CD4-positive, alpha-beta T cell (primary cell): ENCODE data around the gene DNMT3A. TPM values are rescaled to one million over a fixed set of nuclear protein-coding genes. Genes with fewer than 3 reads are reported as not detected.
A peak's percentile ranks its signal among the peaks of the same experiment; 100 is the strongest.

Source experiments
- ATAC-seq: fragments of 200-7000 bp; cut with Tn5 transposase; one replicate; pipeline ENCODE4 v1.10.0; 2022; ENCODE audit warnings: mild to moderate bottlenecking; ENCODE audit not compliant: poor library complexity
- CTCF ChIA-PET: fragments of 350-600 bp; sonication (Branson Sonifier 250); formaldehyde crosslinking; loops from one replicate; lab custom pipeline; 2021; ENCODE audit warnings: antibody characterized with exemption, inconsistent platforms; lab: Charles Lee
- POLR2A ChIA-PET: fragments of 350-600 bp; sonication (Branson Sonifier 250); formaldehyde crosslinking; loops from one replicate; lab custom pipeline; 2021; ENCODE audit warnings: antibody characterized with exemption, inconsistent platforms; lab: Charles Lee
- DNase-seq, 14 experiments: peaks; one replicate each; pipeline ENCODE4 v3.0.0-alpha.2; 2013 to 2020; ENCODE audit warnings: mixed read lengths in 2 of 14
- H3K27ac ChIP-seq, 2 donors: one replicate each; pipeline versions ENCODE4 v1.5.1 to v1.7.0; 2013; ENCODE audit warnings: low read length in 2 of 2, low read depth in 1 of 2, mild to moderate bottlenecking in 1 of 2
- H3K27me3 ChIP-seq, 2 experiments: 1 replicate in 1 of 2; 2 replicates in 1 of 2; pipeline versions ENCODE4 v1.6.1 to v1.7.0; 2013; ENCODE audit warnings: low read length in 2 of 2, control low read depth in 1 of 2, mild to moderate bottlenecking in 1 of 2, moderate library complexity in 1 of 2; ENCODE audit not compliant: insufficient read depth in 2 of 2, control insufficient read depth in 1 of 2
- H3K36me3 ChIP-seq: one replicate; pipeline ENCODE4 v1.6.1; 2013; ENCODE audit warnings: low read length, control low read depth; ENCODE audit not compliant: insufficient read depth
- H3K4me1 ChIP-seq: one replicate; pipeline ENCODE4 v1.6.1; 2013; ENCODE audit warnings: low read length, control low read depth; ENCODE audit not compliant: insufficient read depth
- H3K4me3 ChIP-seq: one replicate; pipeline ENCODE4 v1.5.1; 2013; ENCODE audit warnings: mild to moderate bottlenecking, low read length, moderate library complexity
- H3K9me3 ChIP-seq, 2 experiments: 1 replicate in 1 of 2; 2 replicates in 1 of 2; pipeline versions ENCODE4 v1.6.1 to v1.7.0; 2013; ENCODE audit warnings: low read length in 2 of 2, mild to moderate bottlenecking in 2 of 2, control low read depth in 1 of 2, moderate library complexity in 1 of 2; ENCODE audit not compliant: control insufficient read depth in 1 of 2, insufficient read depth in 1 of 2
- H3K27ac Mint-ChIP-seq: one replicate; pipeline ENCODE4 v1.8.0; 2020; ENCODE audit warnings: mixed read lengths
- H3K27me3 Mint-ChIP-seq: one replicate; pipeline ENCODE4 v1.8.0; 2021; ENCODE audit warnings: mixed read lengths
- H3K36me3 Mint-ChIP-seq: one replicate; pipeline ENCODE4 v1.8.0; 2021; ENCODE audit warnings: low read depth, mixed read lengths
- H3K4me1 Mint-ChIP-seq: one replicate; pipeline ENCODE4 v1.8.0; 2021; ENCODE audit warnings: low read depth, mixed read lengths
- H3K4me3 Mint-ChIP-seq: one replicate; pipeline ENCODE4 v1.8.0; 2020; ENCODE audit warnings: mild to moderate bottlenecking, mixed read lengths
- H3K9me3 Mint-ChIP-seq: one replicate; pipeline ENCODE4 v1.8.0; 2020; ENCODE audit warnings: mixed read lengths
- intact Hi-C, 2 experiments: fragments of 100-400 bp; cut with DNase I in 1 of 2; cut with micrococcal nuclease in 1 of 2; formaldehyde crosslinking; loops; one replicate each; pipeline versions ENCODE4 v1.15.1 to v1.9.0; 2023 to 2025; cut with DNase I, micrococcal nuclease
- total RNA-seq, 174 experiments: library from RNA in 2 of 174; stranded (reverse) in 2 of 174; gene quantifications; one replicate each; pipeline ENCODE4 v1.2.3 and lab custom pipeline; 2021 to 2026
- TF ChIP-seq, protein P1 (sequence below): fragments of 200-600 bp; IDR thresholded peaks from one replicate; pipeline ENCODE4 v1.8.0; 2022; ENCODE audit warnings: antibody characterized with exemption, mild to moderate bottlenecking

Gene DNMT3A
- total RNA-seq, 2 experiments from 2014 or later: 57.1 to 62.1 TPM

DNA sequence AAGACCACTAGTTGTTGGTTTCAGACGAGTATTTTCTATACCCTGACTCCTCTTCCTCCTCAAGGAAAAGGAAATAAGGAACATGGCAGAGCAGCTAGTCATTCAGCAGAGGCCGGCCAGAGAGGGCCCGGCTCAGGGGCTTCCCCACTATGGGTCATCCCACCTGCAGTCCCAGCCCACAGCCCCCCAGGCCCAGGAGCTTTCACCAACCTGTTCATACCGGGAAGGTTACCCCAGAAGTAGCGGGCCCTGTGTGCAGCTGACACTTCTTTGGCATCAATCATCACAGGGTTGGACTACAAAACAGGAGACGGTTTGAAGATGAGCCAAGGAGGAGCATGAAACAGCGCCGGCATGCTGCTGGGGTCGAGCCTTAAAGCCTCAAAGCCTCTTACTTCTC, 102.8 kb downstream of the DNMT3A start:
- Histone ChIP-seq H3K4me1 (no peaks in the 10 kb centered on the region), H3K9me3 (no peaks in the 10 kb centered on the region), H3K27ac (peak overlapping the region in 1 of 2 donors; percentile 24), H3K27me3 (no peaks in the 10 kb centered on the region), H3K4me3 (no peak overlapping the region), H3K36me3 (peaks cover 95% of the 10 kb centered on the region)
- no peaks in the 10 kb centered on the region for H3K4me1 Mint-ChIP-seq
- H3K4me3 Mint-ChIP-seq: no peak overlapping the region
- DNase-seq (no peak), ATAC-seq (no peak)
- H3K9me3 Mint-ChIP-seq: no peaks in the 10 kb centered on the region
- H3K27ac Mint-ChIP-seq: no peak overlapping the region
- ChIA-PET CTCF (interaction anchor here (1.3 kb wide), 1 partner anchor 10 kb away, joined by 3 read pairs; no protein-coding TSS in a partner anchor), POLR2A (interaction anchor here (1.1 kb wide), 1 partner anchor 35 kb away, joined by 5 read pairs; no protein-coding TSS in a partner anchor)
- no peaks in the 10 kb centered on the region for H3K27me3 Mint-ChIP-seq
- intact Hi-C loops: no loop called here
- TF ChIP-seq, protein P1, sequence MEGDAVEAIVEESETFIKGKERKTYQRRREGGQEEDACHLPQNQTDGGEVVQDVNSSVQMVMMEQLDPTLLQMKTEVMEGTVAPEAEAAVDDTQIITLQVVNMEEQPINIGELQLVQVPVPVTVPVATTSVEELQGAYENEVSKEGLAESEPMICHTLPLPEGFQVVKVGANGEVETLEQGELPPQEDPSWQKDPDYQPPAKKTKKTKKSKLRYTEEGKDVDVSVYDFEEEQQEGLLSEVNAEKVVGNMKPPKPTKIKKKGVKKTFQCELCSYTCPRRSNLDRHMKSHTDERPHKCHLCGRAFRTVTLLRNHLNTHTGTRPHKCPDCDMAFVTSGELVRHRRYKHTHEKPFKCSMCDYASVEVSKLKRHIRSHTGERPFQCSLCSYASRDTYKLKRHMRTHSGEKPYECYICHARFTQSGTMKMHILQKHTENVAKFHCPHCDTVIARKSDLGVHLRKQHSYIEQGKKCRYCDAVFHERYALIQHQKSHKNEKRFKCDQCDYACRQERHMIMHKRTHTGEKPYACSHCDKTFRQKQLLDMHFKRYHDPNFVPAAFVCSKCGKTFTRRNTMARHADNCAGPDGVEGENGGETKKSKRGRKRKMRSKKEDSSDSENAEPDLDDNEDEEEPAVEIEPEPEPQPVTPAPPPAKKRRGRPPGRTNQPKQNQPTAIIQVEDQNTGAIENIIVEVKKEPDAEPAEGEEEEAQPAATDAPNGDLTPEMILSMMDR: no peak
- peaks cover 96% of the 10 kb centered on the region for H3K36me3 Mint-ChIP-seq

DNA sequence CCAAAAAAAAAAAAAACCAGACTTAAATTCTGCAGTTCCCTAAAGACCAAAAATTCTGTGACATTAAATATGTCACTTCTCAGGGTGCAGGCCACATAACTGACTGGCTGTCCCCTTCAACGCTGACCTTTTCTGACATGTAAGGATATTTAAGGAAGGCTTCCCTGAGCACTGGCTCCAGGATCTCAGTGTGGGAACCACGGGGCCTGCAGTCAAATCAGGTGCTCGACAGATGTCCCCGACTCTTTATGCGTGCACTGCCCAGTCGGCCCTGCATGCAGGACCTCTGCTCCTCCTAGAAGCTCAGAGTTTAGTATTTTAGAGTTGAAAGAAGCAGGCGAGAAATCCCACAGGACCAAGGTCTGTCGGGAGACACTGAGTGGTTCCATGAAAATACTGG, 104.0 kb downstream of the DNMT3A start:
- Histone ChIP-seq H3K4me1 (no peaks in the 10 kb centered on the region), H3K9me3 (no peaks in the 10 kb centered on the region), H3K36me3 (peaks cover 95% of the 10 kb centered on the region), H3K27me3 (no peaks in the 10 kb centered on the region), H3K4me3 (no peak overlapping the region), H3K27ac (no peak overlapping the region)
- Mint-ChIP-seq H3K4me1 (no peaks in the 10 kb centered on the region), H3K36me3 (peaks cover 96% of the 10 kb centered on the region), H3K27me3 (no peaks in the 10 kb centered on the region), H3K9me3 (no peaks in the 10 kb centered on the region), H3K27ac (no peak overlapping the region), H3K4me3 (no peak overlapping the region)
- TF ChIP-seq, protein P1: no peak
- ATAC-seq (no peak), DNase-seq (no peak)
- POLR2A ChIA-PET: no interaction called here
- CTCF ChIA-PET: no interaction called here
- intact Hi-C loops: no loop called here

DNA sequence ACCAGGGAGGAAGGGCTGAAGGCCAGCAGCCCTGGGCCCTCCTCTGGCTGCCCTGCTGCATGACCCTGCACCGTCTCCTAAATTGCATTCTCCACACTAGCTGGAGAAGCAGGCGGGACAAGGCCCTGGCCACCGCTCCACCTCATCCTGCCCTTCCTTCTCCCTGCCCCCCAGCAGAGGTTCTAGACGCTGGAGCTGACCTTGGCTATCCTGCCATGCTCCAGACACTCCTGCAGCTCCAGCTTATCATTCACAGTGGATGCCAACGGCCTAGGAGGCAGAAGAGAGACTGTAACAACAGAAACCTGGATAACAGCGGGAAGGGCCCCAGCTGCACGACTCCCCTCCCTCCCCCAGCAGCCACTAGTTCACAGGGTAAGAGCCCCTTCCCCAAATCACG, 105.0 kb downstream of the DNMT3A start:
- no peaks in the 10 kb centered on the region for H3K4me1 ChIP-seq
- peak overlapping the region in 1 of 2 donors; percentile 11 for H3K27ac ChIP-seq
- no peaks in the 10 kb centered on the region for H3K27me3 Mint-ChIP-seq
- POLR2A ChIA-PET: no interaction called here
- H3K4me1 Mint-ChIP-seq: no peaks in the 10 kb centered on the region
- CTCF ChIA-PET: no interaction called here
- TF ChIP-seq, protein P1: no peak
- H3K4me3 ChIP-seq: no peak overlapping the region
- H3K4me3 Mint-ChIP-seq: no peak overlapping the region
- no peak for DNase-seq
- no peaks in the 10 kb centered on the region for H3K9me3 Mint-ChIP-seq
- H3K36me3 ChIP-seq: peaks cover 91% of the 10 kb centered on the region
- H3K36me3 Mint-ChIP-seq: peaks cover 96% of the 10 kb centered on the region
- no peak overlapping the region for H3K27ac Mint-ChIP-seq
- H3K27me3 ChIP-seq: no peaks in the 10 kb centered on the region
- H3K9me3 ChIP-seq: no peaks in the 10 kb centered on the region
- intact Hi-C loops: no loop called here
- no peak for ATAC-seq
